K562 (cell line): ENCODE measurements around the gene IQCE. TPM values are rescaled to one million over a fixed set of nuclear protein-coding genes. Genes with fewer than 3 reads are reported as not detected.
A peak's percentile ranks its signal among the peaks of the same experiment; 100 is the strongest.

Experiments used
- ATAC-seq: fragments of 200-7000 bp; cut with Tn5 transposase; 3 replicates; pipeline ENCODE4 v1.9.1; 2020; ENCODE audit warnings: moderate library complexity
- BruUV-seq: library from RNA; stranded (reverse); fragments of 400-500 nt; replicated peaks from 2 replicates; lab custom pipeline; 2021; lab: Mats Ljungman, UMichigan
- CTCF ChIA-PET: fragments of 300-600 bp; formaldehyde crosslinking; extraction: SDS; loops from one replicate; lab custom pipeline; 2021; ENCODE audit warnings: low intra/inter-chr PET ratio; lab: Yijun Ruan, JAX
- POLR2A ChIA-PET: fragments of 300-600, 350-650 bp; sonication (Branson Sonifier 250); formaldehyde crosslinking; extraction: SDS; loops from one replicate; lab custom pipeline; 2021; ENCODE audit warnings: antibody characterized with exemption, inconsistent platforms; lab: Yijun Ruan, JAX
- DNase-seq, 4 experiments: peaks; one replicate each; pipeline versions ENCODE4 v3.0.0 to v3.0.0-alpha.2; 2011 to 2018; ENCODE audit warnings: low spot score in 3 of 4, mixed read lengths in 3 of 4; ENCODE audit errors: extremely low read depth in 1 of 4
- FAIRE-seq: peaks from 2 replicates; lab custom pipeline; 2011; peaks lifted over from hg19 to GRCh38; lab: Jason Lieb, UNC
- H2AFZ ChIP-seq: 2 replicates; pipeline ENCODE4 v1.6.0; 2011; ENCODE audit warnings: low read depth, low read length, control low read depth, inconsistent platforms
- H3K27ac ChIP-seq: fragments of 200-600 bp; 3 replicates; pipeline ENCODE4 v1.8.0; 2011; ENCODE audit warnings: low read depth, mild to moderate bottlenecking, control low read depth, inconsistent platforms, low read length, moderate library complexity, mixed read lengths; ENCODE audit errors: extremely low read depth
- H3K27me3 ChIP-seq, 2 experiments: fragments of 300-600 bp in 1 of 2; 2 replicates in 1 of 2; 3 replicates in 1 of 2; pipeline versions ENCODE4 v1.6.0 to v1.8.0; 2011; ENCODE audit warnings: inconsistent platforms in 2 of 2, low read length in 2 of 2, mild to moderate bottlenecking in 1 of 2, mixed read lengths in 1 of 2, moderate library complexity in 1 of 2; ENCODE audit not compliant: control insufficient read depth in 2 of 2, insufficient read depth in 2 of 2
- H3K36me3 ChIP-seq: fragments of 300-600 bp; 3 replicates; pipeline ENCODE4 v1.8.0; 2011; ENCODE audit warnings: mild to moderate bottlenecking, low read length, inconsistent platforms; ENCODE audit not compliant: control insufficient read depth, insufficient read depth
- H3K4me1 ChIP-seq, 2 experiments: fragments of 200-600 bp in 1 of 2; replicated peaks in 1 of 2; 2 replicates in 1 of 2; 3 replicates in 1 of 2; pipeline versions ENCODE4 v1.5.1 to v1.8.0; 2011; ENCODE audit warnings: inconsistent platforms in 2 of 2, low read length in 2 of 2, mild to moderate bottlenecking in 1 of 2, mixed read lengths in 1 of 2, moderate library complexity in 1 of 2; ENCODE audit not compliant: control insufficient read depth in 2 of 2, insufficient read depth in 2 of 2
- H3K4me2 ChIP-seq: 2 replicates; pipeline ENCODE4 v1.6.1; 2011; ENCODE audit warnings: low read length, control low read depth, inconsistent platforms, mixed read lengths; ENCODE audit not compliant: insufficient read depth
- H3K4me3 ChIP-seq: fragments of 200-600 bp; sonication (generic), shearing (Covaris generic); 2 replicates; pipeline ENCODE4 v1.5.1; 2016; ENCODE audit warnings: control low read depth, inconsistent platforms
- H3K79me2 ChIP-seq: fragments of 200-600 bp; 3 replicates; pipeline ENCODE4 v1.8.0; 2011; ENCODE audit warnings: low read length, inconsistent platforms; ENCODE audit not compliant: control insufficient read depth, insufficient read depth
- H3K9ac ChIP-seq, 2 experiments: 2 replicates each; pipeline versions ENCODE4 v1.6.0 to v1.6.1; 2011; ENCODE audit warnings: low read depth in 2 of 2, low read length in 2 of 2, control low read depth in 1 of 2, inconsistent platforms in 1 of 2, mild to moderate bottlenecking in 1 of 2, mixed read lengths in 1 of 2; ENCODE audit not compliant: insufficient read depth in 1 of 2
- H3K9me1 ChIP-seq: one replicate; pipeline ENCODE4 v1.6.0; 2011; ENCODE audit warnings: inconsistent platforms, mild to moderate bottlenecking, low read length, moderate library complexity; ENCODE audit not compliant: control insufficient read depth, insufficient read depth
- H3K9me3 ChIP-seq: replicated peaks from 2 replicates; pipeline ENCODE4 v1.5.1; 2011; ENCODE audit warnings: low read depth, low read length, inconsistent platforms; ENCODE audit not compliant: control insufficient read depth, insufficient read depth
- H4K20me1 ChIP-seq: replicated peaks from 2 replicates; pipeline ENCODE4 v1.6.1; 2011; ENCODE audit warnings: low read length, inconsistent platforms, mixed read lengths; ENCODE audit not compliant: control insufficient read depth, insufficient read depth
- HIVEP1 ChIP-seq: fragments of 250-450 bp; sonication (Bioruptor Pico); IDR thresholded peaks from 2 replicates; pipeline ENCODE4 v1.4.0; 2020; ENCODE audit warnings: mild to moderate bottlenecking
- RNF2 ChIP-seq: sonication (generic); IDR thresholded peaks from 2 replicates; pipeline ENCODE4 v1.6.1; 2016
- RNF219 ChIP-seq: fragments of 250-450 bp; sonication (Bioruptor Pico); IDR thresholded peaks from 2 replicates; pipeline ENCODE4 v1.5.0; 2022; ENCODE audit warnings: mild to moderate bottlenecking
- SIX5 ChIP-seq, 2 experiments: IDR thresholded peaks; 2 replicates each; pipeline ENCODE4 v1.6.1; 2011; ENCODE audit warnings: low read length in 2 of 2, borderline replicate concordance in 1 of 2, low read depth in 1 of 2, mild to moderate bottlenecking in 1 of 2, moderate library complexity in 1 of 2; ENCODE audit not compliant: insufficient read depth in 1 of 2
- ZBTB33 ChIP-seq: sonication (generic); formaldehyde crosslinking; IDR thresholded peaks from 2 replicates; pipeline ENCODE4 v1.8.1; 2023; ENCODE audit warnings: mild to moderate bottlenecking, missing genetic modification reagents
- ZNF778 ChIP-seq: fragments of 450-650 bp; formaldehyde crosslinking; IDR thresholded peaks from 2 replicates; pipeline ENCODE4 v1.4.0; 2020; ENCODE audit warnings: mild to moderate bottlenecking, moderate library complexity
- WGBS: fragments of 100-300 bp; shearing (Covaris generic); methylation state at CpG from one replicate; pipeline ENCODE4 v1.1.6; 2016; ENCODE audit warnings: low coverage, mixed read lengths; ENCODE audit not compliant: insufficient coverage; ENCODE audit errors: missing lambda C conversion rate; 5-methylcytosine and 5-hydroxymethylcytosine counted together
- in situ Hi-C: fragments of 300-500 bp; cut with MboI; formaldehyde crosslinking; loops from 4 replicates; pipeline ENCODE4 v1.15.0; 2018; ENCODE audit warnings: inconsistent platforms, mixed read lengths
- intact Hi-C: fragments of 100-400 bp; cut with micrococcal nuclease; formaldehyde crosslinking; loops from 2 replicates; pipeline ENCODE4 v1.14.2; 2022
- polyA plus RNA-seq, 8 experiments: library from polyadenylated mRNA; depleted of rRNA in 4 of 8; stranded (reverse) in 5 of 8; unstranded in 3 of 8; fragments of >200 nt; fragmentation: Nextera tagmentation in 2 of 8; fragmentation: Illumina TruSeq in 1 of 8; extraction: Ambion mirVana in 2 of 8; extraction: Trizol in 1 of 8; gene quantifications; 2 replicates each; pipeline versions ENCODE4 v1.2.1 to v1.2.3, GENCODE V29; 2011 to 2014; ENCODE audit warnings: inconsistent platforms in 1 of 8, missing spikeins in 1 of 8
- total RNA-seq, 7 experiments: library from RNA; depleted of rRNA in 6 of 7; stranded (reverse); fragments of >200 nt in 6 of 7; fragmentation: Illumina TruSeq in 2 of 7; extraction: Trizol in 2 of 7; gene quantifications; 2 replicates each; pipeline versions ENCODE4 v1.2.1 to v1.2.3, GENCODE V29; 2011 to 2021; ENCODE audit warnings: low replicate concordance in 1 of 7
- TF ChIP-seq, protein P1 (sequence below): fragments of 250-450 bp; sonication (Bioruptor Pico); IDR thresholded peaks from 2 replicates; pipeline ENCODE4 v1.5.0; 2021
- TF ChIP-seq, protein P2 (sequence below): fragments of 450-650 bp; IDR thresholded peaks from 2 replicates; pipeline ENCODE4 v1.6.1; 2018; ENCODE audit warnings: mild to moderate bottlenecking, low read depth; ENCODE audit not compliant: partially characterized antibody
- TF ChIP-seq, protein P3 (sequence below): sonication (generic); formaldehyde crosslinking; IDR thresholded peaks from 2 replicates; pipeline ENCODE4 v1.8.0; 2022; ENCODE audit warnings: missing genetic modification reagents, mild to moderate bottlenecking, borderline replicate concordance

The IQCE gene
- total and polyA plus RNA-seq, 9 of the 15 experiments (the other 6 are each of a cell fraction or from before 2014, with no cell fraction given): 0.18 to 8.5 (median 4.2) TPM

DNA sequence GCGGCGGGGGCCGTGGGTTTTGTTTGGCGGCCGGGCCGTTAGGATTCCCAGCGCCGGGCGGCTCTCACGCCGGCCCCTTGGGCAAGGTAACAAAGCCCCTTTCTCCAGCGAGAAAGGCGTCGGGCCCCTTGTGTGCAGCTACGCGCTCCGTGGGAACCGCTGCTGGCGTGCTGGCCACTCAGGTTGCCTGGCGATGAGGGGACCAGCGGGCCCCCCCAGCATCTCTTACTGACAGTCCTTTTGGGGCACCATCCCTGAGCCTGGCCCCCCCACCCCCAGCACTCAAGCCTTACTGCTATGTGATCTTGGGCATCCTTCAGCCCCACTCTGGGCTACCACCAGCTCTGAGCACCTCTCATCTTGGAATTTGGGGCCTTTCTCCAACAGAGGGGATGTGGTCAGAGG lies 37.4 kb upstream of the IQCE start:
- ATAC-seq (no peak), DNase-seq (no peak), FAIRE-seq (no peak)
- Histone ChIP-seq H3K9me1 (no peaks in the 10 kb centered on the region), H3K27me3 (peaks cover 0 to 23% of the 10 kb centered on the region in 2 experiments; a peak in 2 of 5 replicates), H3K9me3 (no peaks in the 10 kb centered on the region), H3K79me2 (no peaks in the 10 kb centered on the region), H3K4me3 (no peak overlapping the region), H3K9ac (no peak overlapping the region), H3K4me1 (peaks cover 0 to 89% of the 10 kb centered on the region in 2 experiments), H3K36me3 (no peaks in the 10 kb centered on the region), H2AFZ (no peak overlapping the region), H4K20me1 (peaks cover 4% of the 10 kb centered on the region), H3K27ac (no peak overlapping the region), H3K4me2 (no peak overlapping the region)
- CTCF ChIA-PET: no interaction called here
- in situ Hi-C loops: no loop called here
- POLR2A ChIA-PET: interaction anchor here (0.7 kb wide), 1 partner anchor 13 kb away, joined by 3 read pairs; no protein-coding TSS in a partner anchor
- TF ChIP-seq, protein P1, sequence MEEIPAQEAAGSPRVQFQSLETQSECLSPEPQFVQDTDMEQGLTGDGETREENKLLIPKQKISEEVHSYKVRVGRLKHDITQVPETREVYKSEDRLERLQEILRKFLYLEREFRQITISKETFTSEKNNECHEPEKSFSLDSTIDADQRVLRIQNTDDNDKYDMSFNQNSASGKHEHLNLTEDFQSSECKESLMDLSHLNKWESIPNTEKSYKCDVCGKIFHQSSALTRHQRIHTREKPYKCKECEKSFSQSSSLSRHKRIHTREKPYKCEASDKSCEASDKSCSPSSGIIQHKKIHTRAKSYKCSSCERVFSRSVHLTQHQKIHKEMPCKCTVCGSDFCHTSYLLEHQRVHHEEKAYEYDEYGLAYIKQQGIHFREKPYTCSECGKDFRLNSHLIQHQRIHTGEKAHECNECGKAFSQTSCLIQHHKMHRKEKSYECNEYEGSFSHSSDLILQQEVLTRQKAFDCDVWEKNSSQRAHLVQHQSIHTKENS (CRISPR knock-in tag): no peak
- no peak for TF ChIP-seq RNF219 (CRISPR knock-in tag)
- TF ChIP-seq, protein P2, sequence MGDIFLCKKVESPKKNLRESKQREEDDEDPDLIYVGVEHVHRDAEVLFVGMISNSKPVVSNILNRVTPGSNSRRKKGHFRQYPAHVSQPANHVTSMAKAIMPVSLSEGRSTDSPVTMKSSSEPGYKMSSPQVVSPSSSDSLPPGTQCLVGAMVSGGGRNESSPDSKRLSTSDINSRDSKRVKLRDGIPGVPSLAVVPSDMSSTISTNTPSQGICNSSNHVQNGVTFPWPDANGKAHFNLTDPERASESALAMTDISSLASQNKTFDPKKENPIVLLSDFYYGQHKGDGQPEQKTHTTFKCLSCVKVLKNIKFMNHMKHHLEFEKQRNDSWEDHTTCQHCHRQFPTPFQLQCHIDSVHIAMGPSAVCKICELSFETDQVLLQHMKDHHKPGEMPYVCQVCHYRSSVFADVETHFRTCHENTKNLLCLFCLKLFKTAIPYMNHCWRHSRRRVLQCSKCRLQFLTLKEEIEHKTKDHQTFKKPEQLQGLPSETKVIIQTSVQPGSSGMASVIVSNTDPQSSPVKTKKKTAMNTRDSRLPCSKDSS: no peak
- no peak for TF ChIP-seq RNF2
- TF ChIP-seq, protein P3, sequence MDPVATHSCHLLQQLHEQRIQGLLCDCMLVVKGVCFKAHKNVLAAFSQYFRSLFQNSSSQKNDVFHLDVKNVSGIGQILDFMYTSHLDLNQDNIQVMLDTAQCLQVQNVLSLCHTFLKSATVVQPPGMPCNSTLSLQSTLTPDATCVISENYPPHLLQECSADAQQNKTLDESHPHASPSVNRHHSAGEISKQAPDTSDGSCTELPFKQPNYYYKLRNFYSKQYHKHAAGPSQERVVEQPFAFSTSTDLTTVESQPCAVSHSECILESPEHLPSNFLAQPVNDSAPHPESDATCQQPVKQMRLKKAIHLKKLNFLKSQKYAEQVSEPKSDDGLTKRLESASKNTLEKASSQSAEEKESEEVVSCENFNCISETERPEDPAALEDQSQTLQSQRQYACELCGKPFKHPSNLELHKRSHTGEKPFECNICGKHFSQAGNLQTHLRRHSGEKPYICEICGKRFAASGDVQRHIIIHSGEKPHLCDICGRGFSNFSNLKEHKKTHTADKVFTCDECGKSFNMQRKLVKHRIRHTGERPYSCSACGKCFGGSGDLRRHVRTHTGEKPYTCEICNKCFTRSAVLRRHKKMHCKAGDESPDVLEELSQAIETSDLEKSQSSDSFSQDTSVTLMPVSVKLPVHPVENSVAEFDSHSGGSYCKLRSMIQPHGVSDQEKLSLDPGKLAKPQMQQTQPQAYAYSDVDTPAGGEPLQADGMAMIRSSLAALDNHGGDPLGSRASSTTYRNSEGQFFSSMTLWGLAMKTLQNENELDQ (CRISPR knock-in tag): no peak
- no peak for TF ChIP-seq HIVEP1
- TF ChIP-seq SIX5 (IDR thresholded peaks at IDR 0.05; ENCODE audit: borderline replicate concordance in 1 of 2, insufficient read depth in 1 of 2, low read depth in 1 of 2, low read length in 2 of 2): no peak
- TF ChIP-seq ZNF778 (CRISPR knock-in tag): no peak
- peak; percentile 74 for TF ChIP-seq ZBTB33 (CRISPR knock-in tag)
- intact Hi-C loops: no loop called here
- BruUV-seq: no TSS peak
- 25% methylated on average over 7 of the region's 21 CpGs for WGBS
